Bladder microvascular endothelial cell (primary cell): ENCODE measurements around the gene EIF2AK3. TPM values are rescaled to one million over a fixed set of nuclear protein-coding genes. Genes with fewer than 3 reads are reported as not detected.

Experiments used
- total RNA-seq: library from RNA; depleted of rRNA; stranded (reverse); fragments of >200 nt; gene quantifications from 2 replicates; pipeline ENCODE4 v1.2.3, GENCODE V29; 2014

The EIF2AK3 gene
- 18.5 and 38.7 TPM in 2 replicates for total RNA-seq

DNA sequence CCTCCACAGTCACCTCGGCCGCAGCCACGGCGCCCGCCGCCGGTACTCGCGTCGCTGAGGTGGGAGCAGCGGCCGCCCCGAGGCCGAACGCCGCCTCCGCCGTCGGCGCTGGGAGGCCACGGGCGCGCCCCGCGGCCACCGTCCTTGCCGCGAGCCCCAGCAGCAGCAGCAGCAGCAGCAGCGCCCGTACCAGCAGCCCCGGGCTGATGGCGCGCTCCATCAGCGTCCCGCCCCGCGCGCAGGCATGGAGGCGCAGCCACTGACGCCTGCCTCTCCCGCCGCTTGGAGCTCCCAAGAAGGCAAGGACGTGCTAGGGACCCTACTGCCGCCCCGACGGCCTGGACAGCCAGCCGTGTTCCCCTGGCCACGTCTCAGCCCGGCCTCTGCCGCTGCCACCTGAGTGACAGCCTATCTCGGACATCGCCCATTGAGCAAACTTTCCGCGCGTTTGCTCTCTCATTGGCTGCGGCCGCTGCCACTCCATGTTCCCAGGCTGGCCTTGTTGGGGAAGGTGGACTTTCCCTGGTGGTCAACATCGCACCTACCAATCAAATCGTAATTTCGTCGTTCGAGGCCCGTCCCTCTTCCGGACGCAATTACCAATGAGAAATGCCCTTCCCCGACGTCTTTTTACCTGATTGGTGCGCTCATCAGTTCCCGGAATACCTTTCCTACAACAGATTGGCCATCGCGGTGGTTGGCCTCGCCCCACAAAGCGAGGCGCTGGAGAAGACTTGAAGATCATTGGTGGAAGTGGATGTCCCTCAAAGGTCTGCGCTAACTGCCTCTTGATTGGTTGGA lies at the start of gene EIF2AK3:
Gene EIF2AK3, minus strand, starts transcription at position 410 of the 801 bp plus-strand sequence. Its CDS starts 190 bp downstream, at position 220.

Other genes with a start within 250 kb of the EIF2AK3 start
- gene FOXI3, start 174.8 kb downstream of the EIF2AK3 start, total RNA-seq = not detected in 2 replicates
- 21.0 and 22.7 TPM in 2 replicates for gene RPIA, start 64.2 kb upstream of the EIF2AK3 start, total RNA-seq